Esophagus muscularis mucosa (tissue), 3 donors: ENCODE results near the gene CYB5R2.

Experiments used
- POLR2A ChIP-seq: fragments of 450-650 bp; IDR thresholded peaks from one replicate; pipeline ENCODE4 v1.6.1; 2017; ENCODE audit warnings: antibody characterized with exemption, moderate library complexity, mild to moderate bottlenecking, low read depth
- TF ChIP-seq, protein P1 (sequence below), 3 experiments: fragments of 200-600 bp in 2 of 3; fragments of 450-650 bp in 1 of 3; sonication (generic) in 2 of 3; IDR thresholded peaks; one replicate each; pipeline ENCODE4 v1.5.1; 2017 to 2019; ENCODE audit warnings: antibody characterized with exemption in 3 of 3, mild to moderate bottlenecking in 2 of 3, moderate library complexity in 1 of 3

GRCh38 chr11:7637447-7638157, 35.7 kb downstream of the CYB5R2 start:
- TF ChIP-seq, protein P1, sequence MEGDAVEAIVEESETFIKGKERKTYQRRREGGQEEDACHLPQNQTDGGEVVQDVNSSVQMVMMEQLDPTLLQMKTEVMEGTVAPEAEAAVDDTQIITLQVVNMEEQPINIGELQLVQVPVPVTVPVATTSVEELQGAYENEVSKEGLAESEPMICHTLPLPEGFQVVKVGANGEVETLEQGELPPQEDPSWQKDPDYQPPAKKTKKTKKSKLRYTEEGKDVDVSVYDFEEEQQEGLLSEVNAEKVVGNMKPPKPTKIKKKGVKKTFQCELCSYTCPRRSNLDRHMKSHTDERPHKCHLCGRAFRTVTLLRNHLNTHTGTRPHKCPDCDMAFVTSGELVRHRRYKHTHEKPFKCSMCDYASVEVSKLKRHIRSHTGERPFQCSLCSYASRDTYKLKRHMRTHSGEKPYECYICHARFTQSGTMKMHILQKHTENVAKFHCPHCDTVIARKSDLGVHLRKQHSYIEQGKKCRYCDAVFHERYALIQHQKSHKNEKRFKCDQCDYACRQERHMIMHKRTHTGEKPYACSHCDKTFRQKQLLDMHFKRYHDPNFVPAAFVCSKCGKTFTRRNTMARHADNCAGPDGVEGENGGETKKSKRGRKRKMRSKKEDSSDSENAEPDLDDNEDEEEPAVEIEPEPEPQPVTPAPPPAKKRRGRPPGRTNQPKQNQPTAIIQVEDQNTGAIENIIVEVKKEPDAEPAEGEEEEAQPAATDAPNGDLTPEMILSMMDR (IDR thresholded peaks at IDR 0.05), result no peak
- no peak for TF ChIP-seq POLR2A
